Transverse colon (tissue), 3 donors: ENCODE data around the gene RASAL1.

Experiments used
- CTCF ChIP-seq, 5 experiments: fragments of 200-600 bp in 3 of 5; fragments of 450-650 bp in 2 of 5; sonication (generic) in 3 of 5; IDR thresholded peaks; 1 replicate in 2 of 5; 2 replicates in 3 of 5; pipeline ENCODE4 v1.5.1; 2016 to 2017; ENCODE audit warnings: antibody characterized with exemption in 5 of 5, inconsistent platforms in 3 of 5, mild to moderate bottlenecking in 2 of 5, moderate library complexity in 1 of 5
- POLR2A ChIP-seq: fragments of 450-650 bp; IDR thresholded peaks from one replicate; pipeline ENCODE4 v1.6.1; 2016; ENCODE audit warnings: antibody characterized with exemption, mild to moderate bottlenecking, moderate library complexity

GRCh38 chr12:113104953-113105510, 30.5 kb downstream of the RASAL1 start:
- TF ChIP-seq POLR2A (no peak), CTCF (IDR thresholded peaks at IDR 0.05) (no peak)
